AG04450 (cell line): Measurements from ENCODE around the gene CERT1. TPM values are rescaled to one million over a fixed set of nuclear protein-coding genes. Genes with fewer than 3 reads are reported as not detected.
"Not testable (repeated sequence)": the region's sequence is repeated elsewhere in the genome, so short reads cannot be mapped to it uniquely, and the experiment has no call there.

Experiments used
- CTCF ChIA-PET: fragments of 300-600, 350-600 bp; formaldehyde crosslinking; extraction: SDS; loops from one replicate; lab custom pipeline; 2022; ENCODE audit warnings: antibody characterized with exemption, inconsistent platforms; lab: Charles Lee
- POLR2A ChIA-PET: fragments of 350-600 bp; formaldehyde crosslinking; extraction: SDS; loops from one replicate; lab custom pipeline; 2021; ENCODE audit warnings: antibody characterized with exemption, inconsistent platforms; lab: Yijun Ruan, JAX
- DNase-seq: peaks from one replicate; pipeline ENCODE4 v3.0.0-alpha.2; 2011; ENCODE audit warnings: low read depth, low spot score
- H3K27ac ChIP-seq: one replicate; pipeline ENCODE4 v1.5.1; 2012; ENCODE audit warnings: low read depth, low read length, control low read depth
- H3K27me3 ChIP-seq: one replicate; pipeline ENCODE4 v1.6.0; 2012; ENCODE audit warnings: low read length; ENCODE audit not compliant: control insufficient read depth, insufficient read depth
- H3K4me3 ChIP-seq: 2 replicates; pipeline ENCODE4 v1.5.1; 2011; ENCODE audit warnings: mild to moderate bottlenecking, low read depth, low read length, control low read depth
- H3K9me3 ChIP-seq: 2 replicates; pipeline ENCODE4 v1.5.1; 2012; ENCODE audit warnings: low read length; ENCODE audit not compliant: control insufficient read depth, insufficient read depth
- CTCF ChIP-seq: IDR thresholded peaks from 2 replicates; pipeline ENCODE4 v1.5.1; 2011; ENCODE audit warnings: low read depth, low read length, control low read depth, inconsistent platforms
- polyA plus RNA-seq: library from polyadenylated mRNA; depleted of rRNA; stranded (reverse); fragments of >200 nt; gene quantifications from 2 replicates; pipeline ENCODE4 v1.2.3, GENCODE V29; 2011

The CERT1 gene
- polyA plus RNA-seq, 1 experiment, result 17.1 TPM

GRCh38 chr5:75545131-75545530 is 33.7 kb upstream of the CERT1 start:
- no peak for TF ChIP-seq CTCF
- no peak overlapping the region for H3K4me3 ChIP-seq
- no peaks in the 10 kb centered on the region for H3K27me3 ChIP-seq
- no peak for DNase-seq
- CTCF ChIA-PET, result no interaction called here
- H3K9me3 ChIP-seq, result no peaks in the 10 kb centered on the region
- H3K27ac ChIP-seq, result no peak overlapping the region
- POLR2A ChIA-PET, result no interaction called here

GRCh38 chr5:75538211-75538610 is 26.8 kb upstream of the CERT1 start:
- Histone ChIP-seq H3K27ac (no peak overlapping the region), H3K4me3 (no peak overlapping the region), H3K27me3 (no peaks in the 10 kb centered on the region), H3K9me3 (0 out of 2 replicates have a peak, but pooled peaks cover 3% of the 10 kb centered on the region)
- ChIA-PET CTCF (interaction anchor here (2.3 kb wide), 1 partner anchor 143 kb away, joined by 7 read pairs; no protein-coding TSS in a partner anchor), POLR2A (no interaction called here)
- no peak for DNase-seq
- TF ChIP-seq CTCF, result no peak

- Histone ChIP-seq H3K27ac (no peak overlapping the region), H3K27me3 (no peaks in the 10 kb centered on the region), H3K4me3 (no peak overlapping the region), H3K9me3 (0 out of 2 replicates have a peak, but pooled peaks cover 3% of the 10 kb centered on the region)
- ChIA-PET POLR2A (no interaction called here), CTCF (no interaction called here)
- TF ChIP-seq CTCF, result no peak
- no peak for DNase-seq
These were observed 25.4 kb upstream of the CERT1 start for GRCh38 chr5:75536694-75537360.

- no peaks in the 10 kb centered on the region for H3K27me3 ChIP-seq
- 0 out of 2 replicates have a peak, but pooled peaks cover 3% of the 10 kb centered on the region for H3K9me3 ChIP-seq
- ChIA-PET POLR2A (no interaction called here), CTCF (no interaction called here)
- no peak overlapping the region for H3K4me3 ChIP-seq
- no peak overlapping the region for H3K27ac ChIP-seq
- no peak for TF ChIP-seq CTCF
- no peak for DNase-seq
These were observed 24.7 kb upstream of the CERT1 start for GRCh38 chr5:75536147-75536546.

- Histone ChIP-seq H3K9me3 (0 out of 2 replicates have a peak, but pooled peaks cover 3% of the 10 kb centered on the region), H3K27me3 (no peaks in the 10 kb centered on the region), H3K4me3 (no peak overlapping the region), H3K27ac (no peak overlapping the region)
- ChIA-PET POLR2A (interaction anchor here (0.6 kb wide), 1 partner anchor 10 kb away, joined by 3 read pairs; no protein-coding TSS in a partner anchor), CTCF (no interaction called here)
- no peak for TF ChIP-seq CTCF
- DNase-seq, result no peak
These were observed 23.3 kb upstream of the CERT1 start for GRCh38 chr5:75534734-75535133.

GRCh38 chr5:75533716-75534115 is 22.3 kb upstream of the CERT1 start:
- CTCF ChIA-PET, H3K9me3 ChIP-seq, POLR2A ChIA-PET: not testable (repeated sequence)

More at GRCh38 chr5:75533716-75534115, 22.3 kb upstream of the CERT1 start:
- H3K4me3 ChIP-seq, H3K27me3 ChIP-seq, H3K27ac ChIP-seq: not testable (repeated sequence)
- DNase-seq, result peak; percentile 4
